ENCODE results near the gene BAAT. TPM values are rescaled to one million over a fixed set of nuclear protein-coding genes. Genes with fewer than 3 reads are reported as not detected.

The BAAT gene
- total and polyA plus RNA-seq, 2 experiments from 2014 or later = 19.8 to 41.8 TPM

DNA sequence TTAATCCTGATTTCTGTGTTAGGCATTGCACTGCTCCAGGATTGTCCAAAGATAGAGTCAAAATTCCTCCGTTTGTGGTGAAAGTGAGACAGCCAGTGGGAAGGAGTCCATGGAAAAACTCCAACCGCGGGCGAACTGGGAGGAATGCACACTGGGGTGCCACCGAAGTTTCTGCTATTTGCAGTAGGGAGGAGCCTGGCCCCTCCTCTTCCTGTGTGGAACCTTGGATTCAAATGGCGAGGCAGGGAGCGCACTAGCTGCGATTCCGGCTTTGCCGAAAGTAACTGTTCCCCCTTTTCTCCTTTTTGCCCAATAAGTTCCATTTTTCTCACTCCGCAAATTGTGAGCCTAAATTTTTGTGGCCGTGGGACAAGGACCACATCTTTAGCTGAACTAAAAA is 9.3 kb downstream of the BAAT start:
- no peaks in the 10 kb centered on the region for H3K9me3 ChIP-seq (ENCODE audit: low read depth)
- no peaks in the 10 kb centered on the region for H3K9me2 ChIP-seq (replicated peaks; ENCODE audit: insufficient read depth)
- no peaks in the 10 kb centered on the region for H3K36me3 ChIP-seq (replicated peaks; ENCODE audit: insufficient read depth, low read depth)
- H3K27ac ChIP-seq = no peak overlapping the region
- TF ChIP-seq, protein P1, sequence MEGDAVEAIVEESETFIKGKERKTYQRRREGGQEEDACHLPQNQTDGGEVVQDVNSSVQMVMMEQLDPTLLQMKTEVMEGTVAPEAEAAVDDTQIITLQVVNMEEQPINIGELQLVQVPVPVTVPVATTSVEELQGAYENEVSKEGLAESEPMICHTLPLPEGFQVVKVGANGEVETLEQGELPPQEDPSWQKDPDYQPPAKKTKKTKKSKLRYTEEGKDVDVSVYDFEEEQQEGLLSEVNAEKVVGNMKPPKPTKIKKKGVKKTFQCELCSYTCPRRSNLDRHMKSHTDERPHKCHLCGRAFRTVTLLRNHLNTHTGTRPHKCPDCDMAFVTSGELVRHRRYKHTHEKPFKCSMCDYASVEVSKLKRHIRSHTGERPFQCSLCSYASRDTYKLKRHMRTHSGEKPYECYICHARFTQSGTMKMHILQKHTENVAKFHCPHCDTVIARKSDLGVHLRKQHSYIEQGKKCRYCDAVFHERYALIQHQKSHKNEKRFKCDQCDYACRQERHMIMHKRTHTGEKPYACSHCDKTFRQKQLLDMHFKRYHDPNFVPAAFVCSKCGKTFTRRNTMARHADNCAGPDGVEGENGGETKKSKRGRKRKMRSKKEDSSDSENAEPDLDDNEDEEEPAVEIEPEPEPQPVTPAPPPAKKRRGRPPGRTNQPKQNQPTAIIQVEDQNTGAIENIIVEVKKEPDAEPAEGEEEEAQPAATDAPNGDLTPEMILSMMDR (IDR thresholded peaks at IDR 0.05; ENCODE audit: poor library complexity) = no peak
- TF ChIP-seq EZH2 (IDR thresholded peaks at IDR 0.05; ENCODE audit: borderline replicate concordance) (no peak), EZH2phosphoT487 (IDR thresholded peaks at IDR 0.05; ENCODE audit: low read depth, severe bottlenecking, unreplicated experiment) (no peak)
- H3K79me2 ChIP-seq = no peaks in the 10 kb centered on the region
- no peak overlapping the region for H3K4me2 ChIP-seq
- 94% methylated on average over 12 of the region's 12 CpGs for WGBS (ENCODE audit: low lambda C conversion rate, missing lambda C conversion rate)
- H3K4me1 ChIP-seq (ENCODE audit: insufficient read depth) = no peaks in the 10 kb centered on the region
- no peaks in the 10 kb centered on the region for H4K20me1 ChIP-seq (ENCODE audit: insufficient read depth, poor library complexity, severe bottlenecking)
- H2AFZ ChIP-seq = no peak overlapping the region
- no peaks in the 10 kb centered on the region for H3K27me3 ChIP-seq
- H3K4me3 ChIP-seq = no peak overlapping the region
- no peak for DNase-seq (ENCODE audit: low spot score)

DNA sequence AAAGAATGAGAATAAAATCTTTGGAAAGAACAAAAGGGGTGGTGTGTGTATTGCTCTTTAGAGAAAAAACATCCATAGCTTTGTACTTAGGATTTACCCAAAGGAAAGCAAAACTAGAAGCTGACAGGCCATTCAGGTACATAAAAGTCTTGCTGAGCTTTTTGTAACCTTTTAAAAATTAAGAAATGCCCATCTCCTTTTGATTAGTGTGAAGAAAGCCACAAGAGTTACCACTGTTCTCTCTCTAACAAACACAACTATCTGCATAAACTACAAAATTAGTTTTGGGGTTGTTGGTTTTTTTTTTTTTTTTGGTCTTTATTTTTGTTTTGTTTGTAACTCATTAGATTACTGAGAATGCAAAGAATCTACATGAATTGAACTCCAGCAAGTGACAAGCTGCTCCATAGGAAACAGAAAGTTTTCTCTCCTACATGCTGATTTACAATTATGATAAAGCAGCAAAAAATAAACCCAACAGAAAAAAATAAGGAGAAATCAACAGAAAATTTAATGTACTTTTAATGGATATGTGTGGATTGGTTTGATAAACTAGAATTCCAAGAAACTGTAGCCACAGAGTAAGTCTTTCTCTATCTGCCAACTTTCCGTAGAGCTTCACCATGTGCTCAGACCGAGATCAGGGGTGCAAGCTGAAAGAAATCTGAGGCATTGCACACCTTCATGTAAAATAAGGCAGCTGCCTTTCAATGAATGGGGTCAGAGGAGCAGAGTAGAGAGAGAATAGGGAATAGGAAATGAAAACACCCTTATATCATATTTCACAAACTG is 12.3 kb downstream of the BAAT start:
- no peaks in the 10 kb centered on the region for H3K27me3 ChIP-seq
- no peaks in the 10 kb centered on the region for H4K20me1 ChIP-seq (ENCODE audit: insufficient read depth, poor library complexity, severe bottlenecking)
- no peak overlapping the region for H3K4me2 ChIP-seq
- H3K9me2 ChIP-seq (replicated peaks; ENCODE audit: insufficient read depth) = no peaks in the 10 kb centered on the region
- no peaks in the 10 kb centered on the region for H3K9me3 ChIP-seq (ENCODE audit: low read depth)
- TF ChIP-seq EZH2 (IDR thresholded peaks at IDR 0.05; ENCODE audit: borderline replicate concordance) (no peak), EZH2phosphoT487 (IDR thresholded peaks at IDR 0.05; ENCODE audit: low read depth, severe bottlenecking, unreplicated experiment) (no peak)
- TF ChIP-seq, protein P1 (IDR thresholded peaks at IDR 0.05; ENCODE audit: poor library complexity) = no peak
- DNase-seq (ENCODE audit: low spot score) = no peak
- H3K4me3 ChIP-seq = no peak overlapping the region
- H2AFZ ChIP-seq = no peak overlapping the region
- WGBS (ENCODE audit: low lambda C conversion rate, missing lambda C conversion rate) = 91% methylated on average over 2 of the region's 2 CpGs
- H3K79me2 ChIP-seq = no peaks in the 10 kb centered on the region
- no peaks in the 10 kb centered on the region for H3K4me1 ChIP-seq (ENCODE audit: insufficient read depth)
- H3K27ac ChIP-seq = no peak overlapping the region
- H3K36me3 ChIP-seq (replicated peaks; ENCODE audit: insufficient read depth, low read depth) = no peaks in the 10 kb centered on the region

DNA sequence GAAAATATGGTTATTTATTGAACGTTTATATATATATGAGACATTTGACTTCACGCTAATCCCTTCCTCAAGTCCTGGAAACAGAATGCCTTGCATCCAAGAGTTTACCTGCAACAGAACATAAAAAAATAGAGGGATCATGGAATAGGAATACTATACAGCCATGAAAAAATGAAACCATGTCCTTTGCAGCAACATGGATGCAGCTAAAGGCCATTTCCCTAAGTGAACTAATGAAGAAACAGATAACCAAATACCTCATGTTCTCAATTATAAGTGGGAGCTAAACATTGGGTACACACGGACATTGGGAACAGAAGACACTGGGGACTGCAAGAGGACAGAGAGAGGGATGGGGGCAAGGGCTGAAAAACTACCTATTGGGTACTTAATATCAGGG is 13.0 kb downstream of the BAAT start:
- Histone ChIP-seq H3K9me2 (replicated peaks; ENCODE audit: insufficient read depth) (no peaks in the 10 kb centered on the region), H3K27me3 (no peaks in the 10 kb centered on the region), H3K9me3 (ENCODE audit: low read depth) (no peaks in the 10 kb centered on the region), H3K4me1 (ENCODE audit: insufficient read depth) (no peaks in the 10 kb centered on the region), H4K20me1 (ENCODE audit: insufficient read depth, poor library complexity, severe bottlenecking) (no peaks in the 10 kb centered on the region), H3K27ac (no peak overlapping the region), H3K79me2 (no peaks in the 10 kb centered on the region), H3K4me2 (no peak overlapping the region), H3K36me3 (replicated peaks; ENCODE audit: insufficient read depth, low read depth) (no peaks in the 10 kb centered on the region), H2AFZ (no peak overlapping the region), H3K4me3 (no peak overlapping the region)
- TF ChIP-seq EZH2 (IDR thresholded peaks at IDR 0.05; ENCODE audit: borderline replicate concordance) (no peak), EZH2phosphoT487 (IDR thresholded peaks at IDR 0.05; ENCODE audit: low read depth, severe bottlenecking, unreplicated experiment) (no peak)
- TF ChIP-seq, protein P1 (IDR thresholded peaks at IDR 0.05; ENCODE audit: poor library complexity) = no peak
- no peak for DNase-seq (ENCODE audit: low spot score)
- 95% methylated on average over 3 of the region's 3 CpGs for WGBS (ENCODE audit: low lambda C conversion rate, missing lambda C conversion rate)
